ENCODE results near the gene EEF1AKMT1. TPM values are rescaled to one million over a fixed set of nuclear protein-coding genes. Genes with fewer than 3 reads are reported as not detected.
A peak's percentile ranks its signal among the peaks of the same experiment; 100 is the strongest.

The EEF1AKMT1 gene
- total RNA-seq, 1 donor from 2014 or later: 2.9 TPM

GRCh38 chr13:20715330-20715712, 58.4 kb downstream of the EEF1AKMT1 start:
- Mint-ChIP-seq H3K4me3 (ENCODE audit: unreplicated experiment) (no peak overlapping the region), H3K36me3 (ENCODE audit: unreplicated experiment) (no peaks in the 10 kb centered on the region), H3K27me3 (ENCODE audit: unreplicated experiment) (peaks cover 3% of the 10 kb centered on the region), H3K27ac (ENCODE audit: unreplicated experiment) (no peak overlapping the region), H3K9me3 (ENCODE audit: unreplicated experiment) (no peaks in the 10 kb centered on the region), H3K4me1 (ENCODE audit: low read depth, unreplicated experiment) (peaks cover 23% of the 10 kb centered on the region)
- TF ChIP-seq CTCF (IDR thresholded peaks at IDR 0.05; ENCODE audit: partially characterized antibody, unreplicated experiment): no peak
- no peak for DNase-seq

GRCh38 chr13:20714563-20715329, 59.0 kb downstream of the EEF1AKMT1 start:
- no peaks in the 10 kb centered on the region for H3K36me3 Mint-ChIP-seq (ENCODE audit: unreplicated experiment)

GRCh38 chr13:20714161-20714560, 59.6 kb downstream of the EEF1AKMT1 start:
- H3K27me3 Mint-ChIP-seq (ENCODE audit: unreplicated experiment): peaks cover 3% of the 10 kb centered on the region
- peaks cover 23% of the 10 kb centered on the region for H3K4me1 Mint-ChIP-seq (ENCODE audit: low read depth, unreplicated experiment)
- peak overlapping the region; percentile 4 for H3K4me3 Mint-ChIP-seq (ENCODE audit: unreplicated experiment)
- TF ChIP-seq CTCF (IDR thresholded peaks at IDR 0.05; ENCODE audit: partially characterized antibody, unreplicated experiment): no peak
- H3K36me3 Mint-ChIP-seq (ENCODE audit: unreplicated experiment): no peaks in the 10 kb centered on the region
- DNase-seq: no peak
- no peaks in the 10 kb centered on the region for H3K9me3 Mint-ChIP-seq (ENCODE audit: unreplicated experiment)
- H3K27ac Mint-ChIP-seq (ENCODE audit: unreplicated experiment): no peak overlapping the region

More at GRCh38 chr13:20714563-20715329, 59.0 kb downstream of the EEF1AKMT1 start:
- H3K9me3 Mint-ChIP-seq (ENCODE audit: unreplicated experiment): no peaks in the 10 kb centered on the region
- H3K27ac Mint-ChIP-seq (ENCODE audit: unreplicated experiment): no peak overlapping the region
- H3K4me1 Mint-ChIP-seq (ENCODE audit: low read depth, unreplicated experiment): peaks cover 23% of the 10 kb centered on the region
- H3K27me3 Mint-ChIP-seq (ENCODE audit: unreplicated experiment): peaks cover 3% of the 10 kb centered on the region
- TF ChIP-seq CTCF (IDR thresholded peaks at IDR 0.05; ENCODE audit: partially characterized antibody, unreplicated experiment): no peak
- no peak for DNase-seq
- no peak overlapping the region for H3K4me3 Mint-ChIP-seq (ENCODE audit: unreplicated experiment)

- no peaks in the 10 kb centered on the region for H3K9me3 Mint-ChIP-seq (ENCODE audit: unreplicated experiment)
- H3K27ac Mint-ChIP-seq (ENCODE audit: unreplicated experiment): no peak overlapping the region
- H3K36me3 Mint-ChIP-seq (ENCODE audit: unreplicated experiment): no peaks in the 10 kb centered on the region
- no peak for DNase-seq
- peaks cover 23% of the 10 kb centered on the region for H3K4me1 Mint-ChIP-seq (ENCODE audit: low read depth, unreplicated experiment)
- peaks cover 3% of the 10 kb centered on the region for H3K27me3 Mint-ChIP-seq (ENCODE audit: unreplicated experiment)
- no peak for TF ChIP-seq CTCF (IDR thresholded peaks at IDR 0.05; ENCODE audit: partially characterized antibody, unreplicated experiment)
- no peak overlapping the region for H3K4me3 Mint-ChIP-seq (ENCODE audit: unreplicated experiment)
Observed at GRCh38 chr13:20713751-20714150, 60.0 kb downstream of the EEF1AKMT1 start.

- Mint-ChIP-seq H3K27ac (ENCODE audit: unreplicated experiment) (no peak overlapping the region), H3K27me3 (ENCODE audit: unreplicated experiment) (peaks cover 3% of the 10 kb centered on the region), H3K36me3 (ENCODE audit: unreplicated experiment) (no peaks in the 10 kb centered on the region), H3K4me3 (ENCODE audit: unreplicated experiment) (no peak overlapping the region), H3K9me3 (ENCODE audit: unreplicated experiment) (no peaks in the 10 kb centered on the region), H3K4me1 (ENCODE audit: low read depth, unreplicated experiment) (peaks cover 23% of the 10 kb centered on the region)
- no peak for TF ChIP-seq CTCF (IDR thresholded peaks at IDR 0.05; ENCODE audit: partially characterized antibody, unreplicated experiment)
- DNase-seq: no peak
Observed at GRCh38 chr13:20713014-20713376, 60.8 kb downstream of the EEF1AKMT1 start.
